Osteocyte (in vitro differentiated cells): ENCODE data around the gene EFR3B. TPM values are rescaled to one million over a fixed set of nuclear protein-coding genes. Genes with fewer than 3 reads are reported as not detected.
"Not testable (repeated sequence)": the region's sequence is repeated elsewhere in the genome, so short reads cannot be mapped to it uniquely, and the experiment has no call there.

Experiments
- DNase-seq: peaks from one replicate; pipeline ENCODE4 v3.0.0; 2021; ENCODE audit warnings: mixed read lengths; ENCODE audit not compliant: unreplicated experiment; ENCODE audit errors: extremely low spot score
- H3K27ac Mint-ChIP-seq: one replicate; pipeline ENCODE4 v1.8.0; 2021; ENCODE audit warnings: mild to moderate bottlenecking, mixed read lengths; ENCODE audit not compliant: unreplicated experiment
- H3K27me3 Mint-ChIP-seq: one replicate; pipeline ENCODE4 v1.8.0; 2021; ENCODE audit warnings: mixed read lengths; ENCODE audit not compliant: unreplicated experiment
- H3K36me3 Mint-ChIP-seq: one replicate; pipeline ENCODE4 v1.8.0; 2021; ENCODE audit warnings: mixed read lengths; ENCODE audit not compliant: unreplicated experiment
- H3K4me1 Mint-ChIP-seq: one replicate; pipeline ENCODE4 v1.8.0; 2021; ENCODE audit warnings: mixed read lengths; ENCODE audit not compliant: unreplicated experiment
- H3K4me3 Mint-ChIP-seq: one replicate; pipeline ENCODE4 v1.8.0; 2021; ENCODE audit warnings: mild to moderate bottlenecking, moderate library complexity, mixed read lengths; ENCODE audit not compliant: unreplicated experiment
- H3K9me3 Mint-ChIP-seq: one replicate; pipeline ENCODE4 v1.8.0; 2021; ENCODE audit warnings: mixed read lengths; ENCODE audit not compliant: unreplicated experiment
- CTCF ChIP-seq: fragments of 200-600 bp; sonication (generic); IDR thresholded peaks from 2 replicates; pipeline ENCODE4 v1.5.0; 2021; ENCODE audit warnings: antibody characterized with exemption, mild to moderate bottlenecking, moderate library complexity
- long read RNA-seq: library from polyadenylated mRNA; unstranded; transcript quantifications from one replicate; pipeline ENCODE4 v2.0.0, GENCODE V29; 2021
- total RNA-seq: library from RNA; stranded (reverse); gene quantifications from 2 replicates; pipeline ENCODE4 v1.2.1, GENCODE V29; 2021

EFR3B gene, protein sequence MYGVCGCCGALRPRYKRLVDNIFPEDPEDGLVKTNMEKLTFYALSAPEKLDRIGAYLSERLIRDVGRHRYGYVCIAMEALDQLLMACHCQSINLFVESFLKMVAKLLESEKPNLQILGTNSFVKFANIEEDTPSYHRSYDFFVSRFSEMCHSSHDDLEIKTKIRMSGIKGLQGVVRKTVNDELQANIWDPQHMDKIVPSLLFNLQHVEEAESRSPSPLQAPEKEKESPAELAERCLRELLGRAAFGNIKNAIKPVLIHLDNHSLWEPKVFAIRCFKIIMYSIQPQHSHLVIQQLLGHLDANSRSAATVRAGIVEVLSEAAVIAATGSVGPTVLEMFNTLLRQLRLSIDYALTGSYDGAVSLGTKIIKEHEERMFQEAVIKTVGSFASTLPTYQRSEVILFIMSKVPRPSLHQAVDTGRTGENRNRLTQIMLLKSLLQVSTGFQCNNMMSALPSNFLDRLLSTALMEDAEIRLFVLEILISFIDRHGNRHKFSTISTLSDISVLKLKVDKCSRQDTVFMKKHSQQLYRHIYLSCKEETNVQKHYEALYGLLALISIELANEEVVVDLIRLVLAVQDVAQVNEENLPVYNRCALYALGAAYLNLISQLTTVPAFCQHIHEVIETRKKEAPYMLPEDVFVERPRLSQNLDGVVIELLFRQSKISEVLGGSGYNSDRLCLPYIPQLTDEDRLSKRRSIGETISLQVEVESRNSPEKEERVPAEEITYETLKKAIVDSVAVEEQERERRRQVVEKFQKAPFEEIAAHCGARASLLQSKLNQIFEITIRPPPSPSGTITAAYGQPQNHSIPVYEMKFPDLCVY
- 1.0 and 1.3 TPM in 2 replicates for total RNA-seq
- long read RNA-seq, partial matches to known transcripts: 0 of 1 reads
- long read RNA-seq, other reads (novel, unspliced or antisense): 1 of 1 reads

- peak; percentile 97 for DNase-seq
- Mint-ChIP-seq H3K27me3 (peaks cover 2% of the 10 kb centered on the region), H3K36me3 (no peaks in the 10 kb centered on the region), H3K4me3 (peak within 1 kb of the TSS; percentile 81), H3K9me3 (no peaks in the 10 kb centered on the region), H3K4me1 (peaks cover 22% of the 10 kb centered on the region), H3K27ac (peak within 1 kb of the TSS; percentile 52)
- TF ChIP-seq CTCF: no peak
Observed at GRCh38 chr2:25041928-25042320, at the start of gene EFR3B. Gene EFR3B, plus strand, starts transcription at chr2:25042076. Its CDS starts 237 bp downstream, at chr2:25042313.

DNA sequence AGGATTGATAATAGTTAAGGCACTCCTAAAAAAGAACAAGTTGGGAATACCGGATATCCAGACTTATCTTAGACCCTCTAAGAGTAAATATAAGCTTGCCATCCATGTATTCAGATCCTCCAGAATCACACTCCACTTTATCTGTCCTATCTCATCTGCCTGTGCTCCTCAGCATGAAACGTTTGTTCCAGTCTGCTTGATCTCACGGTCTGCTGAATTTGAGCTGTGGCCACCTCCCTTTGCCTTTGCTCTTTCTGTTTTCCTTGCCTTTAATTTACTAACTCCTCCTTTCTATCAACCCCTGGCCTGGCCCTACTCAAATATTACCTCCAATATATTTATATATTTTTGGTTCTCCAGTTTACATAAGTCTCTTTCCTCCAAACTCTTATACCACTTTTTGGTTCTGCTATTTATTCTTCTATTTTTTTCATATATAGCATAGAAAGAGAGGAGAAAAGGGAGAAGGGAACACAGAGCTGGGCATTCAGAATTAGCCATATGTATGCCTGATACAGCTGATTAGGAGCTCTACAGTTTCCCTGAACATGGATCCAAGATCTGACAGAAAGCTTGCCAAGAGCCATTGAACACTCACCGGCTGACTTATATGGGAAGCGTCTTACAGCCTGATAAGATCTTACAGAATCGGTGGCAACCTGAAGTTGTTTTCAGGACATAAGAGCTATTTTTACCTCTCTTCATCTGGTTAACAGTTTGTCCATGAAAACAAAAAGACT is 48.3 kb upstream of the EFR3B start:
- Mint-ChIP-seq H3K27ac (no peak overlapping the region), H3K9me3 (no peaks in the 10 kb centered on the region), H3K4me1 (no peaks in the 10 kb centered on the region), H3K27me3 (peaks cover 7% of the 10 kb centered on the region), H3K36me3 (no peaks in the 10 kb centered on the region), H3K4me3 (no peak overlapping the region)
- DNase-seq: no peak
- TF ChIP-seq CTCF: no peak

DNA sequence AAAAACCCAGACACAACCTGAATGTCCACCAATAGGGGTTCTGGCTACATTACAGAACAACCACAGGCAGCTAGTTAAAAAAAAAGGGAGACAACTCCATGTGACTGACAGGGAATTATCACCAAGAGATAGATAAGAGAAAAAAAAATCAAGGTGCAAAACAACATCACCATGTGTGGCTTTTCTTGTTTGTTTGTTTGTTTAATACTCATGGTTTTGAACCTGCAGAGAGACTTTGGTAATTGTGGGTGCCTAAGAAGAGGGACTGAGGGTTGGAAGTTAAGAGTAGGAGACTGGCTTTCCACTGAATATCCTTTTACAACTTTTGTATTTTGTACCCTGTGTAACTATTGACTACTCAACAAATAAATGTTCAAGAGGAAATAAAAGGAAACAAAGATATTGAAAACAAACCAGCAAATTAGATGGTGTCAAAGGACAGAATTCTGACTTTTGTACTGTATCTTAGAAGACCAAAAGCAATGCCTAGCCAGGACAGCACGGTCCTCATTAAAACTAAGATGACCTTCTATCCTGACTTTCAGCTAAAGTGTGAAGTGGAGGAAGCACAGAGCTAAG is 47.6 kb upstream of the EFR3B start:
- peaks cover 3% of the 10 kb centered on the region for H3K27me3 Mint-ChIP-seq
- H3K4me1 Mint-ChIP-seq: no peaks in the 10 kb centered on the region
- H3K9me3 Mint-ChIP-seq: no peaks in the 10 kb centered on the region
- no peak overlapping the region for H3K27ac Mint-ChIP-seq
- TF ChIP-seq CTCF: no peak
- no peaks in the 10 kb centered on the region for H3K36me3 Mint-ChIP-seq
- DNase-seq: no peak
- H3K4me3 Mint-ChIP-seq: no peak overlapping the region

GRCh38 chr2:24999097-24999496 is 42.8 kb upstream of the EFR3B start:
- not testable (repeated sequence) for H3K4me3 Mint-ChIP-seq, H3K9me3 Mint-ChIP-seq, H3K27ac Mint-ChIP-seq, H3K36me3 Mint-ChIP-seq, H3K27me3 Mint-ChIP-seq, DNase-seq
- H3K4me1 Mint-ChIP-seq: peaks cover 12% of the 10 kb centered on the region

GRCh38 chr2:25000036-25000435 is 41.8 kb upstream of the EFR3B start:
- peaks cover 12% of the 10 kb centered on the region for H3K4me1 Mint-ChIP-seq
- no peaks in the 10 kb centered on the region for H3K9me3 Mint-ChIP-seq
- no peak overlapping the region for H3K27ac Mint-ChIP-seq
- no peak overlapping the region for H3K4me3 Mint-ChIP-seq
- peaks cover 4% of the 10 kb centered on the region for H3K27me3 Mint-ChIP-seq
- TF ChIP-seq CTCF: no peak
- H3K36me3 Mint-ChIP-seq: no peaks in the 10 kb centered on the region
- no peak for DNase-seq
